Measurements from ENCODE around the gene HSPD1.

GRCh38 chr2:197499594-197500502 lies at the start of gene HSPD1, which contains the start of gene HSPE1:
- TF ChIP-seq EZH2 (IDR thresholded peaks at IDR 0.05; ENCODE audit: insufficient read depth, low read length), result no peak
- TF ChIP-seq CTCF (IDR thresholded peaks at IDR 0.05; ENCODE audit: insufficient read depth, low read depth, low read length), result no peak

Data from astrocyte (in vitro differentiated cells and primary cell).